Measurements from ENCODE around the gene TMEM74B. TPM values are rescaled to one million over a fixed set of nuclear protein-coding genes. Genes with fewer than 3 reads are reported as not detected.
A peak's percentile ranks its signal among the peaks of the same experiment; 100 is the strongest.

Gene TMEM74B
- total RNA-seq, 1 experiment from 2014 or later, result 4.9 TPM

DNA sequence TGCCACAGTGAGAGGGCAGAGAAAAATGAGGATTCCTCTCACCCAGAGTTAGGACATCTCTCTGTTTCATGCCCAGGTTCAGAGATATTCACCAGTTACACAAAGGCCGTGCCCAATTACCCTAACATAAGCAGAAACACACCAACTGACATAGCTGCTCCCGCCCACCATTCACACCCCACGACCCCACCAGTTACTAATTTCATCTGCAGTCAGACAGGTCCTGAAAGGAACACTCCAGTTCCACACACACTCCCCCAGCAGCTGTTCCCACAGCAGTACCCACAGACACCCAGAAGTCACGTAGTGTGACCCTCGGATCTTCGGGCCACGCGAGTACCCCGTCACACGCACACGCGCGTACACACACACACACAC is 532 bp downstream of the TMEM74B start:
- TF ChIP-seq, protein P1, sequence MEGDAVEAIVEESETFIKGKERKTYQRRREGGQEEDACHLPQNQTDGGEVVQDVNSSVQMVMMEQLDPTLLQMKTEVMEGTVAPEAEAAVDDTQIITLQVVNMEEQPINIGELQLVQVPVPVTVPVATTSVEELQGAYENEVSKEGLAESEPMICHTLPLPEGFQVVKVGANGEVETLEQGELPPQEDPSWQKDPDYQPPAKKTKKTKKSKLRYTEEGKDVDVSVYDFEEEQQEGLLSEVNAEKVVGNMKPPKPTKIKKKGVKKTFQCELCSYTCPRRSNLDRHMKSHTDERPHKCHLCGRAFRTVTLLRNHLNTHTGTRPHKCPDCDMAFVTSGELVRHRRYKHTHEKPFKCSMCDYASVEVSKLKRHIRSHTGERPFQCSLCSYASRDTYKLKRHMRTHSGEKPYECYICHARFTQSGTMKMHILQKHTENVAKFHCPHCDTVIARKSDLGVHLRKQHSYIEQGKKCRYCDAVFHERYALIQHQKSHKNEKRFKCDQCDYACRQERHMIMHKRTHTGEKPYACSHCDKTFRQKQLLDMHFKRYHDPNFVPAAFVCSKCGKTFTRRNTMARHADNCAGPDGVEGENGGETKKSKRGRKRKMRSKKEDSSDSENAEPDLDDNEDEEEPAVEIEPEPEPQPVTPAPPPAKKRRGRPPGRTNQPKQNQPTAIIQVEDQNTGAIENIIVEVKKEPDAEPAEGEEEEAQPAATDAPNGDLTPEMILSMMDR (conservative IDR thresholded peaks at IDR 0.05), result no peak
- Histone ChIP-seq H2BK20ac (ENCODE audit: low read depth, low read length, poor library complexity, severe bottlenecking) (no peak overlapping the region), H3K9ac (ENCODE audit: extremely low read depth, insufficient read length, low read length) (no peak overlapping the region), H2BK5ac (ENCODE audit: insufficient read length, low read length) (no peak overlapping the region), H4K20me1 (ENCODE audit: control insufficient read depth, insufficient read depth, insufficient read length) (no peaks in the 10 kb centered on the region), H3K56ac (ENCODE audit: insufficient read length, low read depth, low read length) (no peak overlapping the region), H2AK5ac (ENCODE audit: insufficient read length, low read length) (no peak overlapping the region), H3T11ph (ENCODE audit: low read length) (no peak overlapping the region), H4K8ac (replicated peaks; ENCODE audit: insufficient read length, low read depth, low read length) (no peak overlapping the region), H3K14ac (ENCODE audit: insufficient read depth, low read length) (peak overlapping the region; percentile 80; the same call in 1 of the 2 replicates), H2AFZ (ENCODE audit: low read length) (no peak overlapping the region), H4K5ac (ENCODE audit: insufficient read length, low read depth, low read length) (no peak overlapping the region), H3K79me1 (ENCODE audit: insufficient read depth, low read depth, low read length, poor library complexity, severe bottlenecking) (no peaks in the 10 kb centered on the region), H3K4me1 (ENCODE audit: insufficient read depth, low read length) (peaks cover 12% of the 10 kb centered on the region; the same call in 1 of the 2 replicates), H3K4ac (ENCODE audit: low read depth, low read length) (no peak overlapping the region), H4K91ac (ENCODE audit: insufficient read length, low read depth, low read length) (no peak overlapping the region), H2BK12ac (ENCODE audit: insufficient read length, low read depth, low read length) (no peak overlapping the region), H3K23me2 (ENCODE audit: insufficient read length, low read depth, low read length, poor library complexity, severe bottlenecking) (peaks cover 4% of the 10 kb centered on the region), H3K9me3 (ENCODE audit: control insufficient read depth, low read depth, low read length) (no peaks in the 10 kb centered on the region), H3K4me2 (ENCODE audit: insufficient read depth, insufficient read length, low read length) (peak overlapping the region; percentile 74), H3K18ac (ENCODE audit: insufficient read length, low read depth, low read length) (no peak overlapping the region), H3K27ac (ENCODE audit: insufficient read length, low read depth, low read length) (no peak overlapping the region), H2BK120ac (ENCODE audit: low read depth, low read length, poor library complexity, severe bottlenecking) (no peak overlapping the region), H3K79me2 (ENCODE audit: insufficient read depth, low read length) (no peaks in the 10 kb centered on the region), H2BK15ac (ENCODE audit: low read depth, low read length) (no peak overlapping the region), H3K27me3 (ENCODE audit: insufficient read depth, low read length) (peaks cover 16% of the 10 kb centered on the region; the same call in 1 of the 2 replicates), H3K23ac (ENCODE audit: insufficient read length, low read depth, low read length) (no peak overlapping the region)
- Mint-ChIP-seq H3K9me3 (no peaks in the 10 kb centered on the region; a peak in 2 of 5 replicates), H3K4me3 (peak overlapping the region; percentile 69 to 84), H3K27me3 (ENCODE audit: low read depth) (peaks cover 40% of the 10 kb centered on the region), H3K4me1 (peaks cover 18 to 25% of the 10 kb centered on the region in 2 experiments), H3K27ac (no peak overlapping the region), H3K36me3 (ENCODE audit: insufficient read depth in 1 of 3, low read depth in 3 of 3) (peaks cover 0 to 5% (median 4%) of the 10 kb centered on the region in 3 experiments; a peak in 2 of 7 replicates)
- DNase-seq, result no peak
- WGBS (ENCODE audit: extremely low coverage, insufficient read length, low lambda C conversion rate), result no CpG with 5 or more reads among the region's 13 CpGs

Data from H9 (cell line).